NCI-H460 (cell line): ENCODE measurements around the gene DUSP23. TPM values are rescaled to one million over a fixed set of nuclear protein-coding genes. Genes with fewer than 3 reads are reported as not detected.
A peak's percentile ranks its signal among the peaks of the same experiment; 100 is the strongest.

Experiments used
- DNase-seq: peaks from one replicate; pipeline ENCODE4 v3.0.0-alpha.2; 2016; ENCODE audit warnings: low read depth; ENCODE audit errors: extremely low read depth
- total RNA-seq: library from RNA; depleted of rRNA; stranded (reverse); fragments of >200 nt; shearing (Covaris generic); gene quantifications from 2 replicates; pipeline ENCODE4 v1.2.3, GENCODE V29; 2014

DUSP23 gene
- total RNA-seq, 1 experiment from 2014 or later = 4.8 TPM

DNA sequence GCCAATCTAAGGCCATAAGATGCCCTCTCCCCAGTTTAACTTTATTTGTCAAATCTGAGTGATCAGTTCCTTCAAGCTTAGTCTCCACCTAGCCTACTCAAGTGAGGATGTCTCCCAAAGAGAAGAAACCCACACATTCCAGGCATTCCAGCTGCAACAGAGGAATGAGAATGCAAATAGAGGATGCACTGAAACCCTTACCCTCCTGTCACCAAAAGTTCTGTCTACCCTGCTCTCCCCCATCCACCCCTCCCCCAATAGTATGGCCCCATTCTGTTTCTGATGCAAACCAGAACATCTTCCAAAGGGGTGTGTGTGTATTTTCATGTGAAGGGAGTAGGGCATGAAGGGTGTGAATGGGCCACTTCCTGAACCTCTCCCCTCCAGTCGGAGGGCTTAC lies 3.0 kb downstream of the DUSP23 start:
- no peak for DNase-seq

DNA sequence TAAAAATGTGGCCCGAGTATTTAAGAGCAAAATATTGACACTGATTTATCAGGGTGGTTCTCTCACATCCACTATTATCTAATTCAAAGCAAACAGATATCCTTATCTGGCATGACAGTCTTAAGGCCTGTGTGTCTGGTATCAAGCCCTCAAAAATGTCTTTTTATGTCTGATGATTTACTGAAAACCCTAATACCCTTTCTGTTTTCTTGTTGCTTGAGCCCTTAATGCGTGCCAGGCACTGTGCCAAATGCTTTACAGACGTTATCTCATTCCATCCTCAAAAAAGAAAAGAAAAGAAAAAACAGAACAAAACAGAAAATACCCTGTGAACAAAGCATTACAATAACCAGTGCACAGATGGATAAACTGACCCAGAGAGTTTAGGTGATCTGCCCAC lies 5.7 kb downstream of the DUSP23 start:
- no peak for DNase-seq

DNA sequence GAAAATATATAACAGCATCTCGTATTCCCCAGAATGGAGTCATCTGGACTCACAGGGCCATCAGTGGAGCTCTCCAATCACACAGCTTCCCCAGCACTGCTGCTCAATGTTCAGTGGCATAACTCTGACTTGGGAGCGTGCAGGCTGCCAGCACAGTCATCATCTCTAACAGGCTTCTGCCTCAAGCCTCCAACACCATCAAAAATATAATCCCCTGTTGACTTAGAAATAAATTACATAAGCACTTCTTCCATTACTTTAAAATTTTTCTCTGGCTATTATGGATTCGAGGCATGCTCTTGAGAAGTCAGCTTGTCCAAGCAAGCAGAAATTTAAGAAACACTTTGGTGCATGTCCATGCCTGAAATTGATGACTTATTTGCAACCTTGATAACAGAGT lies 6.2 kb downstream of the DUSP23 start:
- no peak for DNase-seq

DNA sequence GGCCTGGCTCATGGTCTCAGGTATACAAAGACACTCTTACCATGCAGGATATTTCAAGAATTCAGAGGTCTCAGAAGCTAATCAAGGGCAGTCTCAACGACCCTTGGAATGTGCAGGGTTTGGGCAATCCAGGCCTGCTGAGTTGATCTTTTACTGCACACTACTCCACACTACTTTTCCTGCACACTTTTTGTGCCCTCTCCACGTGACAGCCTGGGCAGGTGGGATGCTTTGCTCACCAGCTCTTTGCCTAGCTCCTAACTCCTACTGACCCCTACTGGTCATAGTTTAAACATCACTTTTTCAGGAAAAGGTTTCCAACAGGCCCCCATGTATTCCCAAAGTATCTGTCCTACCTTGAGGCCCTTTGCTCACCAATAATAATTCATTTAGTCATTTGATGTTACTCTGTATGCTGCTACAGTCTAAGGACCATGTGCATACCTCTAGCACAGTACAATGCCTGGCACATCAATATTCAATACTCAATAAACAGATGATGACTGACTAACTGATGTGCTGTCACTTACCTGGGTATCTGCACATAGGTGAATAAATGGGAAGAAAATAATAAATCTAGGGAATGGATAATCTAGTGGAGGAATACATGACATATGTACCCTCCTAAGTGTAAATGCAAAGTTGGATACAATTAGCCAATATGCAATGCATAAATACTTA lies 9.6 kb downstream of the DUSP23 start:
- peak; percentile 29 for DNase-seq

DNA sequence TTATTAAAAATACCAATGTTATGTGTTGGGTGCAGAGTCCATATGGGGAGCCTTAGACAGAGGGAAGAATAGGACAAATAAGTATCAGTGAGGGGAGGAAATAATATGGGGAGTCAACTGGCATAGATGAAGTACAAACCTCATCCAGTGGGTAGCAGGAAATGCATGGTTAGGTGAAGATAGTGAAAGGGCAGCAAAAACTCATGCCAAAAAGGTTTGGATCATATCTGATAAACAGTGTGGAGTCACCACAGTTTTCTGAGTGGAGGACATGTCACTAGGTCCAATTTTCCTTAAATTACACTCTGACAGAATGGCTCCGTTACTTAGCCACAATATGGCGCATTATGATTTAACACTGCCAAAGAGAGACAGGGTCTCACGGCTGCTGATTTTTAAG lies 10.3 kb downstream of the DUSP23 start:
- no peak for DNase-seq

DNA sequence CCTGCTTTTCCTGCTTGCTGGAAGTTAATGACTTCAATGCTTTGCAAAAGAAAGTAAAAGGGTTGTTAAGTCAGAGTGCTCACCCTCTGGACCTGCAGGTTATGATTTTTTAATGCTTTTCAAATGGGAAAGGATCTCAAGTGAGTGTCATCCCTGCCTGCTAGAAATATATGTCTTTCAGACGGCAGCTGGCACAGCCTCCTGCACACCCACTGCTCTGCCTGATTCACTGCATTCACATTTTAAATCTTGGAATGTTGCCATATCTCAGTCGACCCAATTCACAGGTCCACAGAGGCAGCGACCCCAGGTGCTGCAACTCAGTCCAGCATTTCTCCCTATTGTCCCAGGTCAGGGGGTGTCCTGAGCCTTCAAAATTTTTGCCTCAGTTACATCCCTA lies 10.7 kb downstream of the DUSP23 start:
- DNase-seq = no peak

DNA sequence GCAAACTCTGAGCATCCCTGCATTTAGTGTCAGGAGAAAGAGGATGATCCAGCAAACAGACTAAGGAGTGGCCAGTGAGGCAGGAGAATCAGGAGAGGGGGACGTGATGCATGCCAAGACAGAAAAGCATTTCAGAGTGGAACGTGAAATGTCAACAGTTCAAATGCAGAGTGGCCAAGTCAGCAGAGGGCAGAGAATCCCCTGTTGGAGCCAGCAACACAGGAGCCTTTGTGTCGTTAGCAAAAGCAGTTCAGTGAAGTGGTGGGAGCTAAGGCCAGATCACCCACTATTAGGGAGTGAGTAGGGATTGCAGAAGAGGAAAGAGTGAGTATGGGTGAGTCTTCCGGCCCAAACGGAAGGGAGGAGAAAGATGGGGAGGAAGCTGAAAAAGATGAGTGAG lies 14.8 kb downstream of the DUSP23 start:
- DNase-seq = no peak

DNA sequence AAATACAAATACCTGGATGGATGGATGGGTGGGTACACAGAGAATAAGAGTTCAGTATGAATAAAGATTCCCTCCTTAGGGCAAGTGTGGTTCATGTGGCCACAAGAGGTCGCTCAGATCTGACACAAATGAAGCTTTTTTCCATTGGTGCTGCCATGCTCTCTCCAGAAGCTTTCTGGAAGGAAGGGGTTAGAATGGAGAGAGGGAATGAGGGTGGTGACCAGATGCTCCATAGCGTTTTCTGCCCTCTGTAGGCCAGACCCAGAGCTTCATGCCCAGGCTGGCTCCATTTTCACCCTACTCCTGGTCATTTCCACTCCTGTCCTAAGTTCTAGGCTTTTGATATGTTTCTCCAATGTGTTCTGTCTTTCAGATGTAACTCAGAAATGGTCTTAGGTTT lies 18.1 kb downstream of the DUSP23 start:
- peak; percentile 83 for DNase-seq

DNA sequence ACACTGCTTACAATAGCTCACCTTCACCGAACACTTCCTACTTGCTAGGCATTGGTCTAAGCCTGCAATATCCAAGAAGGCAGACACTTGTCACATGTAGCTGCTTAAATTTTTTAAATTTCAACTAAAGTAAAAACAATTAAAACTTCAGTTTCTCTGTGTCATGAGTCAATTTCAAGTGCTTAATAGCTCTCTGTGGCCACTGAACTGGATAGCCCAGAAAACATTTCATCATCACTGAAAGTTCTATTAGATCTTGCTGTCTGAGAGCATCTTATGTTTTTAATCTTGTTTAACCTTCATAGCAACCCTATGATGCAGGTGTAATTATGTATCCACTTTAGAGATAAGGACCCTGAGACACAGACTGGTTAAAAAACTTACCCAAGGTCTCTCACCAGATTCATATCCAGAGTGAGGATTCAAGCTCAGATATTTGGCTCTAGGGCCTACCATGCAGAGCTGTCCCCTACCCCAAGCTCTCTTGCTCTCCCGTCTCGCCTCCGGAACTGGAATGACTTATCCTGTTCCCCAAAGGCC lies 18.8 kb downstream of the DUSP23 start:
- DNase-seq = no peak

DNA sequence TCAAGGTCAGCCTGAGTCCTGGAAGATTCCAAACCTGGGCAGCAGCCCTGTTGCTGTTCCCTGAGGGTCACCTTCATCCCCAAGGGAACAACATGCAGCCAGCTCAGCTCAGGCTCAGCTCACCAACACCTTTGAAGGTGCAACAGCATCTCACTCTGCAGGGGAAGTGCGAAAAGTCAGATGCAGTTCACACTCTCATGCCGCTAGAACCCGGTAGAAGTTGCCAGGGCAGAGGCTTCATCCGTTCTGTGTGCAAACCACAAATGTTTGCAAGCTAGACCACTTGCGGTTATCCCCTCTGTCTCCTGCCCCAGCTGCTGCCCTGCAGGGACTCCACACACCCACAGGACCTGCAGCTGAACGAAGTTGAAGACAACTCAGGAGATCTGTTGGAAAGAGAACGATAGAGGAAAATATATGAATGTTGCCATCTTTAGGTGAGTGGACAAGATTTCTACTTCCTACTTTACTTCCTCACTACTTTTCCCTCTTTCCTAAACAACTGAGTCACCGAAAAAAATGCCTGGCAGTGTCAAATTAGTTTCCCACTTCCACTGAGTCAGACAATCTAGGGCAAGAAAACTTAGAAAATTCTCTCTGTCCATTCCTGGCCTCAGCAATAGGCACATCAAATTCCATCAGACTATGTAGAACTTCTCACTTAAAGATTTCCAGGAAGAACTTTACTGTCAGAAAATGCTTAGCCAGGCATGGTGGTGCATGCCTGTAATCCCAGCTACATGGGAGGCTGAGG lies 19.6 kb downstream of the DUSP23 start:
- DNase-seq = no peak

DNA sequence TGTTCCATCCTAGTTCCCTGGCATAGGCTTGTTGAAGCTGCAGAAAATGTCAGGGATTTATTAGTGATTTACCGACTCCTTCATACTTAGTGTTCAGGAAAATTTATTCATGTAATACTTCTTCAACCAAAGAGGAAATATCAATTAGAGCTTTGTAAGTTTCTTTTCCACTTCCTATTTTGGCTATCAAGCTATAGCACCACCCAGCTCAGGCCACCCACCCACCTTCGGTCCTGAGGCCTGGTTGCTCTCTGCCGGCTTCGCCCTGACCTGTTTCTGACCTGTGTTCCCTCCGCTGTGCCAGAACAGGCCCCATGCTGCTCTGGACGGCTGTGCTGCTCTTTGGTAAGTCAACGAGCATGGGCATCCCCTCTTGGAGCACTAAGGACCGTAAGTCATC lies 21.3 kb downstream of the DUSP23 start, which contains the start of gene FCRL6:
Gene FCRL6 (plus strand): TSS at position 250 of the 400 bp plus-strand sequence. CDS start 65 bp downstream, at position 315.
- DNase-seq = no peak

DNA sequence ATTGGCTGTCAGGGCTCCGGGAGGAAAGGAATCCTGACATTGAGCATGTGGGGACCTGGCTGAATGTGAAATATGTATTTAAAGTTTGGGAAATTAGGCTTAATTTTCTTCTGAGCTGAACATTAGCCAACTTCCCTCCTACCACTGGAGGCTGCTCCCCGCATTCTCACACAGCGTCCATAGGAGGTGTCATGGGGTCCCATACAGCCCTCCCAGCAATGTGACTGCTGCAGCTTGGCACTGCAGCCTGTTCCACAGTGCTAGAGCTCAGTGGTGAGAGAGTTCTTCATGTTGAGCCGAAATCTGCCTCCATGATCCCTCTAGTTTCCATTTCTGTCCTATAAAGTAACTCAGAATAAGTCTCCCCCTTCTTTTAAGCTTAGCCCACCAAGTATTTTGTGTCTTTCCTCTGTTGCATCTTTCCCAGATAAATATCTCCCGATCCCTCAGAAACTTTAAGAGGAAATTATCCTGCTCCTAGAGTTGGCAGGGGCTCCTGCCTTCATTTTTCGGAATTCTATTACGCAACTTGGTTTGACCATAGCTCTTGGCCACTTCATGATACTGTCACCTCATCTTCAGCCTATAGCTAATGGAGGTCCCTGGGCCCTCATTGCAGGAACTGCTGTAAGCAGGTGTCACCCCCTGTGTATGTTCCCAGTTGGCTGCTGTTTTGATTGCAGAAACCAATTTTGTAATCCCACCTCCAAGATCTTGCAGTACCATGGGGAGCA lies 23.4 kb downstream of the DUSP23 start:
- DNase-seq = no peak

DNA sequence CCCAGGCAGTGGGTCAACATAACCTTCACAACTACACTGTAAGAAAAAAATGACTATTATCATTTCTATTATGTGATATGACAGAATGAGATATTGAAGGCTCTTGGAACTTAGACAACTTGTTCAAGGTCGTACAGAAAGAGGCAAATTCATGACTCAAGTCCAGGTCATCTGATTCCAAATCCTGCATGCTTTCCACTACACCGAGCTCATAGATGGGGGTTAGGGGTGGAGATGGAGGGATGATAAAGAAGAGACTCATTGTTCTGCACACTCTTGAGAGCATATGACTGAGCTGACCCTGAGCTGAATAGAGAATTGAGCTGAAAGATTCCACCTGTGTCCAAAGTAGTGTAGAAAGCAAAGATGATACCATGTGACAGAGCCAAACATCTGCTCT lies 24.2 kb downstream of the DUSP23 start:
- DNase-seq = no peak

DNA sequence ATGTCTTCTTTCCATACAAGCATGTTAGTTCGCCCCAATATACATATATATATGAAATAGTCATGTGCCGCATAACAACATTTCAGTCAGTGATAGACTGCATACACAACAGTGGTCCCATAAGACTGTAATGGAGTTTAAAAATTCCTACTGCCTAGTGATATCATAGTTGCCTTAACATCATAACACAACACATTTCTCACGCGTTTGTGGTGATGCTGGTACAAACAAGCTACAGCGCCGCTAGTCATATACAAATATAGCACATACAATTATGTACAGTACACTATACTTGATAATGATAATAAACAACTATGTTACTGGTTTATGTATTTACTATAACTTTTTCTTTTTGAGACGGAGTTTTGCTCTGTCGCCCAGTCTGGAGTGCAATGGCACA lies 35.2 kb downstream of the DUSP23 start:
- no peak for DNase-seq

DNA sequence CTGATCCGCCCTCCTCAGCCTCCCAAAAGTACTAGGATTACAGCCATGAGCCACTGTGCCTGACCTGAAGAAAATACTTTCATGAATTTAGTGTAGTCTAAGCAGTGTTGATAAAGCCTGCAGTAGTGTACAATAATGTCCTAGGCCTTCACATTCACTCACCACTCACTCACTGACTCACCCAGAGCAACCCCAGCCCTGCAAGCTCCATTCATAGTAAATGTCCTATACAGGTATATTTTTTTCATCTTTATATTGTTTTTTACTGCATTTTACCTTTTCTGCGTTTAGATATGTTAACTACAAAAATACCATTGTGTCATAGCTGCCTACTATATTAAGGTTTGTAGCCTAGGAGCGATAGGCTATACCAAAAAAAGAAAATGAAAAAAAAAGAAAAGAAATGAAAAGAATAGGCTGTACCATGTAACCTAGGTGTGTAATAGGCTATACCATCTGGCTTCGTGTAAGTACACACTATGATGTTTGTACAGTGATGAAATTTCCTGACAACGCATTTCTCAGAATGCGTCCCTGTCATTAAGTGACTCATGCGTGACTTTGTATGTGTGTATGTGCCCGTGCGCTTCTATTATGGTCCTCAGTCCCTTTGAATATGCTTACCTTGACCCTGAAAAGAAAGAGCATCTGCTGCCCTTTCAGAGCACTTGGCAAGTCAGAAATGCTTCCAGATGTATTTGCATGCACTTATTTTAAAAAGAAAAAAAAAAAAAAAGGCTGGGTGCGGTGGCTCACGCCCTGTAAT lies 36.7 kb downstream of the DUSP23 start:
- DNase-seq = peak; percentile 81

DNA sequence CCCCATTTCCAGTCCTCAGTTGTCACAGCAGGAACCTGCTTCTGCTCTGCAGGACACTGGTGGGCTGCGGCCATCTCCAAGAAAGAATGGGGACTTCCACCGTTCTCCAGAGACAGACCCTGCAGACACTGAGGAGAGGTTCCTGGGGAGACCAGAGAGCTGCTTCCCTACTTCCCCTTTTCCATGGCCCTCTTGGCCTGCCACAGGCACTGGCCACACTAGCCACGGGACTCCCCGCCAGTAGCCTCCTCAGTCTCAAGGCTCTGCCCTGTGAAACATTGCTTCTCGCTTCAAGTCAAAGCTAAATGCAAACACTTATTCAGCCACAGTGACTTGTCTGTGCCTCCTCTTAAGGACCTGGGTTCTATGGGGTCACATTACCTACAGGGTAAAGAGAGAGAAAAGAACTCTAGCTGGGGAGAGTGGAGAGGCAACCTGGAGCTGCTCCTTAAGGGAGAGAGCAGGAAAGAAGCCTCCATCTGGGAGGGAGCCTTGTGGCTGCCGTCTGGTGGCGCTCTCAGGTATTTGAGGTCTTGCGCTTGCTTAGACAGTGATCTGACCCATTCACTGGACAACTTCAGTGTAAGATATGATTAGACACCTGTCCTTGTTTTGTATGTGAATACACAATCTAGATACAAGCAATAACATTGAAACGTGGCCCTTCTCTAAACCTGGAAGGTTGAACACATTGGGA lies 40.6 kb downstream of the DUSP23 start:
- no peak for DNase-seq

DNA sequence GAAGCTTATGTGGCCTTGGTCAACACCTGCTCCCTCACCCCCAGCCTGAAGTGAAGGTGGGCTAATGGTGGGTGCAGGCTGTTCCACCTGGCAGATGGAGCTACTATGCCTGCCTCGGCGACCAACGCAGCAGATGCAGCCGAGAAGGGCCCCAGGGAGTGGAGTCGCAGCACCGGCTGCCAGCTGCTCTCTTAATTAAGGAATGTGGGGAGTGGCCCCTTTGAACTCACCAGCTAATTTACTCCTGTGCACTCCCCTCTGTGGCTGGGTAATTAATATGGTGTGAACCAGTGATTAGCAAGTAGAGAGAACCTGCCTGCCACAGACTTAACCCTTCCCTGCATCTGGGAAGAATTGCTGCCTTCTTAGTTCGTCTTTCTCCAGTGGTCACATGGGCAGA lies 42.6 kb downstream of the DUSP23 start:
- DNase-seq = no peak

DNA sequence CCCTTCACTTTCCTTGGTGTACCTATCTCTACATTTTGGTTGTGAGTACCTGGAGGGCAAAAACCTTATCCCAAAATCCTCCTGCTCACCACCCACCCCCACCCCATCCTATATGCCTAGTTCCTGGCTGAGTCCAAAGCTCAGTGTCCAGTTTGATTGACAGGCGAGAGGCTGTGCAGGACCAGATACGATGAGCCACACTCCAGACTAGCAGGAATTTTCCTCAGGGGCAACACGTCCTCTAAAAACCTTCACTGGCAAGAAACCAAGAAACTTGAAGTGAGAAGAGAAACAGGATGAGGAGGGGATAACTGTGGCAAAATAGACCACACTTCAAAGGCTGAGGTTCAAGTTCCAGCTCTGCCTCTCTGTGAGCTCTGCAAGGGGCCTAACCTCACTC lies 44.8 kb downstream of the DUSP23 start:
- DNase-seq = no peak

DNA sequence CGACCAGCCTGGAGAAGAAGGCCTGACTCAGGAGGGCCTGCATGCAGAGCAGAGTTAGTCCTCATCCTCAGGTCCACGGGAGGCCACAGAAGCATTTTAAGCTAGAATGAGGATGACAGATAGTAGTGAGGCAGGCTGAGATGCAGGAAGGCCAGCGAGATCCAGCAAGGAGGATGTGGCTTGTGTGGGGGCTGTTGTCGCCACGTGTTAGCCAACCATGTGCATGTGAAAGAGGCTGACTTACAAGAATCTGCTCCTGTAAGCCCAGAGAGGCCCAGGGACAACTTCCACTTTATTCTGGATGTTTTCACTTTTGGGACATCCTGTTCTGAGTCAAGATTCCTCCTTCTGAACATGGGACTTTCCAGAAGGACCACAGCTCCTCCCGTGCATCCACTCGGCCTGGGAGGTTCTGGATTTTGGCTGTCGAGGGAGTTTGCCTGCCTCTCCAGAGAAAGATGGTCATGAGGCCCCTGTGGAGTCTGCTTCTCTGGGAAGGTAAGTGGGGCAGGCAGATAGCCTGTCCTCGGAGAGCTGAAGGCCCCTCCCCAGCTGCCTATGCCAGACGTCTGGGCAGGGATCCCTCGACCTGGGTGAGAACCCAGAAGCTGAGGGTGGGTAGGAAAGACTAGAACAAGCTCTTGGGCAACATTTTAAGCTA lies 45.8 kb downstream of the DUSP23 start, which contains the start of gene SLAMF8:
Gene SLAMF8 (plus strand): TSS at position 433 of the 661 bp plus-strand sequence. CDS start 26 bp downstream, at position 459.
- DNase-seq = no peak
